GM12878 (cell line): ENCODE data around the gene KRTAP10-11.

Experiments
- FOXK2 ChIP-seq: fragments of 450-650 bp; IDR thresholded peaks from 2 replicates; pipeline ENCODE4 v1.6.1; 2017; ENCODE audit warnings: mild to moderate bottlenecking, moderate library complexity
- RFX5 ChIP-seq: IDR thresholded peaks from 2 replicates; pipeline ENCODE4 v1.6.1; 2011; ENCODE audit warnings: low read depth, low read length, improper control_type of control experiment
- TF ChIP-seq, protein P1 (sequence below): IDR thresholded peaks from 2 replicates; pipeline ENCODE4 v1.6.1; 2012; ENCODE audit warnings: mild to moderate bottlenecking, low read depth, low read length
- TF ChIP-seq, protein P2 (sequence below), 3 experiments: IDR thresholded peaks in 2 of 3; conservative IDR thresholded peaks in 1 of 3; 2 replicates each; pipeline ENCODE4 v1.5.1; 2011; ENCODE audit warnings: low read depth in 3 of 3, low read length in 3 of 3, mild to moderate bottlenecking in 3 of 3, control low read depth in 2 of 3, moderate library complexity in 2 of 3, inconsistent platforms in 1 of 3, mixed read lengths in 1 of 3; ENCODE audit not compliant: control insufficient read depth in 2 of 3, insufficient read depth in 1 of 3; ENCODE audit errors: extremely low read depth in 1 of 3

DNA sequence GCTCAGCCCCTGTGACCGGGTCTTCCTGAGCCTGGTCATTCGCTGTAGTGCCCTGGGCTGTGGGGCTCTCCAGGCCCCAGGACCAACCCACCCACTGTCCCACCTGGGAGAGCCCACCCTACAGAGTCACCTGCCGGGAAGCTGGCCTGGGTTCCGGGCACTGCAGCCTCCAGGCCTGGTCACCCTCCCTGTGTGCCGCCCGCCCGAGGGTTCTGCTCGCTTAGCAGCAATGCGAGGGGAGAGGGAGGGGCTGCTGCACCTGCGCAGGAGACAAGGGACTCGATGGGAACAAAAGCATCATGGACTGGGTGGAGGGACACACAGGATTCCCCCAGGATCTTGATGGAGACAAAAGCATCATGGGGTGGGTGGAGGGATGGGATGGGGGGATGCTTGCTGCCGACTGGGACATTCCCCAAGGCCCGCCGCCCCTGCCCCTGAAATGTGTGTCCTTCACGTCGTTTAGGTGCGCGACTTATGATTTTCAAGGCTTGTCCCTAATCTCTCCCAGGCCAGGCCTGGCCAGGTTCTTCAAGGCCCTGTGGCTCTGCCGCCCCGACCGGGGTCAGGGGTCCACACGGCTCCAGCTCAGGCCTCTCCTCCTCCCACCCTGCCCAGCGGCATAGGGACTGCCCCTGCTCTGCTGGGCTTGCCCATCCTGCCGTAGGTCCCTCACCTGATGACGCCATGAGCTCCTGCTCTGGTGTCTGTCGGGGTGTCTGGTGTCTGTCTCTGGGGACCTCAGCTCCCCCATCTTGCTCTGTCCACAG lies 32.6 kb upstream of the KRTAP10-11 start:
- TF ChIP-seq, protein P1, sequence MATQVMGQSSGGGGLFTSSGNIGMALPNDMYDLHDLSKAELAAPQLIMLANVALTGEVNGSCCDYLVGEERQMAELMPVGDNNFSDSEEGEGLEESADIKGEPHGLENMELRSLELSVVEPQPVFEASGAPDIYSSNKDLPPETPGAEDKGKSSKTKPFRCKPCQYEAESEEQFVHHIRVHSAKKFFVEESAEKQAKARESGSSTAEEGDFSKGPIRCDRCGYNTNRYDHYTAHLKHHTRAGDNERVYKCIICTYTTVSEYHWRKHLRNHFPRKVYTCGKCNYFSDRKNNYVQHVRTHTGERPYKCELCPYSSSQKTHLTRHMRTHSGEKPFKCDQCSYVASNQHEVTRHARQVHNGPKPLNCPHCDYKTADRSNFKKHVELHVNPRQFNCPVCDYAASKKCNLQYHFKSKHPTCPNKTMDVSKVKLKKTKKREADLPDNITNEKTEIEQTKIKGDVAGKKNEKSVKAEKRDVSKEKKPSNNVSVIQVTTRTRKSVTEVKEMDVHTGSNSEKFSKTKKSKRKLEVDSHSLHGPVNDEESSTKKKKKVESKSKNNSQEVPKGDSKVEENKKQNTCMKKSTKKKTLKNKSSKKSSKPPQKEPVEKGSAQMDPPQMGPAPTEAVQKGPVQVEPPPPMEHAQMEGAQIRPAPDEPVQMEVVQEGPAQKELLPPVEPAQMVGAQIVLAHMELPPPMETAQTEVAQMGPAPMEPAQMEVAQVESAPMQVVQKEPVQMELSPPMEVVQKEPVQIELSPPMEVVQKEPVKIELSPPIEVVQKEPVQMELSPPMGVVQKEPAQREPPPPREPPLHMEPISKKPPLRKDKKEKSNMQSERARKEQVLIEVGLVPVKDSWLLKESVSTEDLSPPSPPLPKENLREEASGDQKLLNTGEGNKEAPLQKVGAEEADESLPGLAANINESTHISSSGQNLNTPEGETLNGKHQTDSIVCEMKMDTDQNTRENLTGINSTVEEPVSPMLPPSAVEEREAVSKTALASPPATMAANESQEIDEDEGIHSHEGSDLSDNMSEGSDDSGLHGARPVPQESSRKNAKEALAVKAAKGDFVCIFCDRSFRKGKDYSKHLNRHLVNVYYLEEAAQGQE: no peak
- TF ChIP-seq FOXK2 (no peak), RFX5 (no peak)
- TF ChIP-seq, protein P2, sequence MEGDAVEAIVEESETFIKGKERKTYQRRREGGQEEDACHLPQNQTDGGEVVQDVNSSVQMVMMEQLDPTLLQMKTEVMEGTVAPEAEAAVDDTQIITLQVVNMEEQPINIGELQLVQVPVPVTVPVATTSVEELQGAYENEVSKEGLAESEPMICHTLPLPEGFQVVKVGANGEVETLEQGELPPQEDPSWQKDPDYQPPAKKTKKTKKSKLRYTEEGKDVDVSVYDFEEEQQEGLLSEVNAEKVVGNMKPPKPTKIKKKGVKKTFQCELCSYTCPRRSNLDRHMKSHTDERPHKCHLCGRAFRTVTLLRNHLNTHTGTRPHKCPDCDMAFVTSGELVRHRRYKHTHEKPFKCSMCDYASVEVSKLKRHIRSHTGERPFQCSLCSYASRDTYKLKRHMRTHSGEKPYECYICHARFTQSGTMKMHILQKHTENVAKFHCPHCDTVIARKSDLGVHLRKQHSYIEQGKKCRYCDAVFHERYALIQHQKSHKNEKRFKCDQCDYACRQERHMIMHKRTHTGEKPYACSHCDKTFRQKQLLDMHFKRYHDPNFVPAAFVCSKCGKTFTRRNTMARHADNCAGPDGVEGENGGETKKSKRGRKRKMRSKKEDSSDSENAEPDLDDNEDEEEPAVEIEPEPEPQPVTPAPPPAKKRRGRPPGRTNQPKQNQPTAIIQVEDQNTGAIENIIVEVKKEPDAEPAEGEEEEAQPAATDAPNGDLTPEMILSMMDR (IDR thresholded peaks at IDR 0.05 in 2 of 3, conservative IDR thresholded peaks at IDR 0.05 in 1 of 3; ENCODE audit: control insufficient read depth in 2 of 3, extremely low read depth in 1 of 3, insufficient read depth in 1 of 3, low read depth in 3 of 3, low read length in 3 of 3): no peak
